HL-60 (cell line): Measurements from ENCODE around the gene RSPH1.

Source experiments
- GABPA ChIP-seq: IDR thresholded peaks from 2 replicates; pipeline ENCODE4 v1.6.1; 2012; ENCODE audit warnings: low read depth
- POLR2AphosphoS5 ChIP-seq: IDR thresholded peaks from 2 replicates; pipeline ENCODE4 v1.6.1; 2012; ENCODE audit warnings: low read depth
- TF ChIP-seq, protein P1 (sequence below): IDR thresholded peaks from one replicate; pipeline ENCODE4 v1.5.1; 2011; ENCODE audit warnings: low read length, control low read depth, inconsistent platforms; ENCODE audit not compliant: insufficient read depth
- TF ChIP-seq, protein P2 (sequence below): IDR thresholded peaks from 2 replicates; pipeline ENCODE4 v1.6.1; 2012; ENCODE audit warnings: low read depth; ENCODE audit not compliant: insufficient replicate concordance

DNA sequence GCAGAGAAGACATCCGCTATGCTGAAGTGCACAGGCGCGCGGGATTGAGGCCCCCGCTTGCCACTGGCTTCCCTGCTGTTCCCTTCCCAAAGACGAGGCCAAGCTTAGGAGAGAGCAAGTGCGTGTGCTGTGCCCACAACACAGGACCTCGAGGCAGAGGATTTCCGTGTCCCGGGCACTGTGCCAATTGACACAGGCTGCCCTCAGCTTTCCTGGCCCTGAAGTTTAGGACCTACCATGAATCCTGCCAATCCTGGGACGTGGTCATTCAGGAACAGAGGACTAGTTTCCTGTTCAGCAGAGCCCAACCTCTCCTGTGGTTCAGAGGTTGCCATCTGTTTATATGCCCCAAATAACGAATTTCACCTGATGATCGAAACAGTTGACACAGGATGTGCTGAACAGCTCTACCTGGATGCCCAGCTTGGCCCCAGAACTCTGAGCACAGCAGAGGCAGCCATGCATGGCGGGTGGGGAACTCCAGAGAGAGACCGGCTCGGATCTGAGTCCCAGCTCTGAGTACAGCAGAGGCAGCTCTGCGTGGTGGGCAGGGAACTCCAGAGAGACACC is 39.7 kb upstream of the RSPH1 start:
- TF ChIP-seq, protein P1, sequence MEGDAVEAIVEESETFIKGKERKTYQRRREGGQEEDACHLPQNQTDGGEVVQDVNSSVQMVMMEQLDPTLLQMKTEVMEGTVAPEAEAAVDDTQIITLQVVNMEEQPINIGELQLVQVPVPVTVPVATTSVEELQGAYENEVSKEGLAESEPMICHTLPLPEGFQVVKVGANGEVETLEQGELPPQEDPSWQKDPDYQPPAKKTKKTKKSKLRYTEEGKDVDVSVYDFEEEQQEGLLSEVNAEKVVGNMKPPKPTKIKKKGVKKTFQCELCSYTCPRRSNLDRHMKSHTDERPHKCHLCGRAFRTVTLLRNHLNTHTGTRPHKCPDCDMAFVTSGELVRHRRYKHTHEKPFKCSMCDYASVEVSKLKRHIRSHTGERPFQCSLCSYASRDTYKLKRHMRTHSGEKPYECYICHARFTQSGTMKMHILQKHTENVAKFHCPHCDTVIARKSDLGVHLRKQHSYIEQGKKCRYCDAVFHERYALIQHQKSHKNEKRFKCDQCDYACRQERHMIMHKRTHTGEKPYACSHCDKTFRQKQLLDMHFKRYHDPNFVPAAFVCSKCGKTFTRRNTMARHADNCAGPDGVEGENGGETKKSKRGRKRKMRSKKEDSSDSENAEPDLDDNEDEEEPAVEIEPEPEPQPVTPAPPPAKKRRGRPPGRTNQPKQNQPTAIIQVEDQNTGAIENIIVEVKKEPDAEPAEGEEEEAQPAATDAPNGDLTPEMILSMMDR: no peak
- TF ChIP-seq, protein P2, sequence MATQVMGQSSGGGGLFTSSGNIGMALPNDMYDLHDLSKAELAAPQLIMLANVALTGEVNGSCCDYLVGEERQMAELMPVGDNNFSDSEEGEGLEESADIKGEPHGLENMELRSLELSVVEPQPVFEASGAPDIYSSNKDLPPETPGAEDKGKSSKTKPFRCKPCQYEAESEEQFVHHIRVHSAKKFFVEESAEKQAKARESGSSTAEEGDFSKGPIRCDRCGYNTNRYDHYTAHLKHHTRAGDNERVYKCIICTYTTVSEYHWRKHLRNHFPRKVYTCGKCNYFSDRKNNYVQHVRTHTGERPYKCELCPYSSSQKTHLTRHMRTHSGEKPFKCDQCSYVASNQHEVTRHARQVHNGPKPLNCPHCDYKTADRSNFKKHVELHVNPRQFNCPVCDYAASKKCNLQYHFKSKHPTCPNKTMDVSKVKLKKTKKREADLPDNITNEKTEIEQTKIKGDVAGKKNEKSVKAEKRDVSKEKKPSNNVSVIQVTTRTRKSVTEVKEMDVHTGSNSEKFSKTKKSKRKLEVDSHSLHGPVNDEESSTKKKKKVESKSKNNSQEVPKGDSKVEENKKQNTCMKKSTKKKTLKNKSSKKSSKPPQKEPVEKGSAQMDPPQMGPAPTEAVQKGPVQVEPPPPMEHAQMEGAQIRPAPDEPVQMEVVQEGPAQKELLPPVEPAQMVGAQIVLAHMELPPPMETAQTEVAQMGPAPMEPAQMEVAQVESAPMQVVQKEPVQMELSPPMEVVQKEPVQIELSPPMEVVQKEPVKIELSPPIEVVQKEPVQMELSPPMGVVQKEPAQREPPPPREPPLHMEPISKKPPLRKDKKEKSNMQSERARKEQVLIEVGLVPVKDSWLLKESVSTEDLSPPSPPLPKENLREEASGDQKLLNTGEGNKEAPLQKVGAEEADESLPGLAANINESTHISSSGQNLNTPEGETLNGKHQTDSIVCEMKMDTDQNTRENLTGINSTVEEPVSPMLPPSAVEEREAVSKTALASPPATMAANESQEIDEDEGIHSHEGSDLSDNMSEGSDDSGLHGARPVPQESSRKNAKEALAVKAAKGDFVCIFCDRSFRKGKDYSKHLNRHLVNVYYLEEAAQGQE: no peak
- no peak for TF ChIP-seq POLR2AphosphoS5
- TF ChIP-seq GABPA: no peak
